Thoracic aorta (tissue), 2 donors: ENCODE data around the gene RNF19B. TPM values are rescaled to one million over a fixed set of nuclear protein-coding genes. Genes with fewer than 3 reads are reported as not detected.

Experiments used
- ATAC-seq: fragments of 150-250 bp; one replicate; pipeline ENCODE4 v1.8.0; 2017; ENCODE audit warnings: low read depth; ENCODE audit not compliant: insufficient number of reproducible peaks, low FRiP score
- DNase-seq: peaks from one replicate; pipeline ENCODE4 v3.0.0-alpha.2; 2020; ENCODE audit warnings: low spot score
- H3K27ac ChIP-seq, 2 donors: fragments of 200-600 bp; sonication (generic); 1 replicate in 1 of 2; 2 replicates in 1 of 2; pipeline ENCODE4 v1.5.1; 2016; ENCODE audit warnings: mild to moderate bottlenecking in 2 of 2, moderate library complexity in 2 of 2
- H3K27me3 ChIP-seq: fragments of 200-600 bp; sonication (generic); replicated peaks from 2 replicates; pipeline ENCODE4 v1.6.0; 2016; ENCODE audit warnings: mild to moderate bottlenecking; ENCODE audit not compliant: insufficient read depth
- H3K36me3 ChIP-seq: fragments of 200-600 bp; sonication (generic); one replicate; pipeline ENCODE4 v1.5.1; 2016
- H3K4me1 ChIP-seq, 2 donors: fragments of 200-600 bp; sonication (generic); 1 replicate in 1 of 2; 2 replicates in 1 of 2; pipeline versions ENCODE4 v1.5.1 to v1.6.0; 2016; ENCODE audit warnings: low read depth in 2 of 2, mild to moderate bottlenecking in 1 of 2; ENCODE audit not compliant: control insufficient read depth in 1 of 2
- H3K4me3 ChIP-seq: fragments of 200-600 bp; sonication (generic); 2 replicates; pipeline ENCODE4 v1.5.1; 2016; ENCODE audit warnings: mild to moderate bottlenecking
- H3K9me3 ChIP-seq: fragments of 200-600 bp; sonication (generic); 2 replicates; pipeline ENCODE4 v1.5.1; 2016
- total RNA-seq, 2 donors: library from RNA; depleted of rRNA; stranded (reverse); fragments of >200 nt; gene quantifications; one replicate each; pipeline versions ENCODE4 v1.1.0 to v1.2.3, GENCODE V29; 2016
- TF ChIP-seq, protein P1 (sequence below): fragments of 200-600 bp; sonication (generic); IDR thresholded peaks from one replicate; pipeline ENCODE4 v1.5.1; 2019; ENCODE audit warnings: antibody characterized with exemption

RNF19B gene
- total RNA-seq, 2 donors from 2014 or later: 21.9 to 37.2 TPM

DNA sequence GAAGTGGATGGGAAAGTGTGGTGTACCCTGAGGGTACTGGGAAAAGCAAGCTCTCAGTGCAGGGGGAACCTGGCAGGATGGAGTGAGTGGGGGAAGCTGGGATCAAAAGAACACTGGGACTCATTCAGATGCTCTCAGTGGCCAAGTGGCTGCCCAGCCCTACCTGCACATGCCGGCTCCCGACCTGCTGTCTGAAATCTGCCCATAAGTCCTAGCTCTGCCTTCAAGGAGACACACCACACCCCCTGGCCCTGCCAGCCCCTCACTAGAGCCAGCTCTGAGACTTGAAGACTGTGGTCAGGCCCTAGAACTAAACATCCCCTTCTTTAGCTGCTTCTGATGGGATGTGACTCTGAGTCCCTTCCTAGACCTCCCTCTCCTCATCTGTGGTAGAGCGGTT is 65.7 kb downstream of the RNF19B start:
- Histone ChIP-seq H3K36me3 (no peaks in the 10 kb centered on the region), H3K27ac (no peak overlapping the region), H3K4me3 (no peak overlapping the region), H3K9me3 (no peaks in the 10 kb centered on the region), H3K27me3 (no peaks in the 10 kb centered on the region), H3K4me1 (peaks cover 3 to 12% of the 10 kb centered on the region in 2 donors)
- TF ChIP-seq, protein P1, sequence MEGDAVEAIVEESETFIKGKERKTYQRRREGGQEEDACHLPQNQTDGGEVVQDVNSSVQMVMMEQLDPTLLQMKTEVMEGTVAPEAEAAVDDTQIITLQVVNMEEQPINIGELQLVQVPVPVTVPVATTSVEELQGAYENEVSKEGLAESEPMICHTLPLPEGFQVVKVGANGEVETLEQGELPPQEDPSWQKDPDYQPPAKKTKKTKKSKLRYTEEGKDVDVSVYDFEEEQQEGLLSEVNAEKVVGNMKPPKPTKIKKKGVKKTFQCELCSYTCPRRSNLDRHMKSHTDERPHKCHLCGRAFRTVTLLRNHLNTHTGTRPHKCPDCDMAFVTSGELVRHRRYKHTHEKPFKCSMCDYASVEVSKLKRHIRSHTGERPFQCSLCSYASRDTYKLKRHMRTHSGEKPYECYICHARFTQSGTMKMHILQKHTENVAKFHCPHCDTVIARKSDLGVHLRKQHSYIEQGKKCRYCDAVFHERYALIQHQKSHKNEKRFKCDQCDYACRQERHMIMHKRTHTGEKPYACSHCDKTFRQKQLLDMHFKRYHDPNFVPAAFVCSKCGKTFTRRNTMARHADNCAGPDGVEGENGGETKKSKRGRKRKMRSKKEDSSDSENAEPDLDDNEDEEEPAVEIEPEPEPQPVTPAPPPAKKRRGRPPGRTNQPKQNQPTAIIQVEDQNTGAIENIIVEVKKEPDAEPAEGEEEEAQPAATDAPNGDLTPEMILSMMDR: no peak
- no peak for DNase-seq
- no peak for ATAC-seq

DNA sequence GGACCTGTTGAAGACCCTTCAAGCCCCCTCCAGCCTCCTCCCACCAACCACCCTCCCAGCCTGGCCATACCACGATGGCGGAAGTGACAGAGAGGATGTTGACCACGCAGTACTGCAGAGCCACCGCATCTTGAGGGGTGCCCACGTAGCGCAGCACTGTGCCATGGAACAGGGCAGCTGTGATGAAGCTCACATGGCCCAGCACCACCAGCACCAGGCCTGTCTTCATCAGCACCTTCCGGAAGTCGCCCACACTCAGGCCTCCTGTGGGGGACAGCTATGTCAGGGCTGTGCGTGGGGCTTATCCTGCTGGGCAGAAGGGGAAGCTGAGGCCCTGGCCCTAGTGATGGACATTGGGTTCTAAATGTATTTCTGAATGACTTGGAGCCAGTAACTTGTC is 66.6 kb downstream of the RNF19B start:
- TF ChIP-seq, protein P1: no peak
- ATAC-seq: no peak

DNA sequence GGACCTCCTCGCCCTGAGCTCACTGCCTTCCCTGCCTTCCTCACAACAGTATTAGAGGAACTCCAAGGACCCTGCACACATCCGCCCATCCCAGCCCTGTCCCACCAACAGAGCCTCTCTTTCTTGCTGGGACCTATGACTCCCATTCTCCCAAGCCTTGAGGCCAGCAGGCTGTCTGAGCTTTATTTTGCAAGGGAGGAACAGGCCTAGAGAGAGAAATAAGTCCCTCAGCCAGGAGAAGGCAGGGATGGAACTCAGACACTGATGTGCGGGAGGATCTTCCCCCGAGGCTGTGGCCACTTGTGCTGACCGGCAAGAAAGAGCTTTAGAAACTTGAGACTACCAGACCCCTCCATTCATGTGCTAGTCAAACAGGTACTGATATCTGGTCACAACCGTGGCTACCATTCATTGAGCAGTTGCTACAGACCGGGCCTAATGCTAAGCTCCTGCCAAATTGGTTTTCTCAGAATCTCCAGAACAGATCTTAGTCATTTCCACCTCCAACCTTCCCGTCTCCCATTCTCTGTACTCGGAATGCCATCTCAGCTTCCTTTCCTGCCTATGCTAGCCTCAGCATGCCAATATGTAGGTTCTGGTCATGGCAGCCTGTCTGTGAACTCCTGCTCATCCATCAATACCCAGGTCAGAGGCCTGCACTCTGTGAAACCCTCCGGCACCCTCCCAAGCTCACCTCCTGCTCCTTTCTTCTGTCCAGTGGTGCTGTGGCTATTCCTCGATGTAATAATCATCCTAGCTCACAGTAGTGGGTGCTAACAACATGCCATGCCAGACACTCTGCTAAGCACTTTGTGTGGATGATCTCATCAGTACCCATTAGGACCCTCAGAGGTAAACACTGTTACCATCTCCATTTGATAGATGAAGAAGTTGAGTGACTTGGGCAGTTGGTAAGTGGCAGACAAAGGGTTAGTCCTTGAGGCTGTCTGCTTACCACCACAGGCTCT is 67.2 kb downstream of the RNF19B start:
- ATAC-seq (no peak), DNase-seq (no peak)
- Histone ChIP-seq H3K4me3 (no peak overlapping the region), H3K27ac (no peak overlapping the region), H3K4me1 (peaks cover 3 to 25% of the 10 kb centered on the region in 2 donors), H3K9me3 (no peaks in the 10 kb centered on the region), H3K36me3 (no peaks in the 10 kb centered on the region), H3K27me3 (no peaks in the 10 kb centered on the region)
- TF ChIP-seq, protein P1: no peak

More for the DNA sequence above, 66.6 kb downstream of the RNF19B start:
- peaks cover 3 to 21% of the 10 kb centered on the region in 2 donors for H3K4me1 ChIP-seq
- no peaks in the 10 kb centered on the region for H3K27me3 ChIP-seq
- no peak overlapping the region for H3K4me3 ChIP-seq
- no peak for DNase-seq
- no peak overlapping the region for H3K27ac ChIP-seq
- no peaks in the 10 kb centered on the region for H3K36me3 ChIP-seq
- H3K9me3 ChIP-seq: no peaks in the 10 kb centered on the region

DNA sequence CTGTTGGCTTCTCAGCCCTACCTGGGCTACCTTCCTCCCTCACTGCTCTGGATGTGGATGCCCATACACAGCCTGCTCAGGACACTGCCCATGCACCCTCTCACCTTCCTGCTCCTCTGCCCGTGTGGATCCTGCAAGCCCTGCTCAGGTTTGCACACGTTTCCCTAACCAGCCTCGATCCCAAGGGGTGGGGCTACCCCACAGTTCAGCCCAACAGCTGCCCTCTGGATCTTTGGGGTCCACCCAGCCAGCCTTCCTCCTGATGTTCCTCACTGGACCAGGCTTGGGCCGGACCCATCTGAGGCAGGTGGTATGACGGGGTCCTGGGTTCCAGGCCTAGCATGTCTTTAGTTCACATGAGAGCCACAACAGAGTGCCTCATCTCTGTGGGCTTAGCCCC is 68.2 kb downstream of the RNF19B start:
- no peaks in the 10 kb centered on the region for H3K9me3 ChIP-seq
- DNase-seq (no peak), ATAC-seq (no peak)
- H3K36me3 ChIP-seq: no peaks in the 10 kb centered on the region
- no peak overlapping the region for H3K27ac ChIP-seq
- no peak overlapping the region for H3K4me3 ChIP-seq
- no peaks in the 10 kb centered on the region for H3K27me3 ChIP-seq
- H3K4me1 ChIP-seq: peaks cover 3 to 22% of the 10 kb centered on the region in 2 donors
- TF ChIP-seq, protein P1: no peak

DNA sequence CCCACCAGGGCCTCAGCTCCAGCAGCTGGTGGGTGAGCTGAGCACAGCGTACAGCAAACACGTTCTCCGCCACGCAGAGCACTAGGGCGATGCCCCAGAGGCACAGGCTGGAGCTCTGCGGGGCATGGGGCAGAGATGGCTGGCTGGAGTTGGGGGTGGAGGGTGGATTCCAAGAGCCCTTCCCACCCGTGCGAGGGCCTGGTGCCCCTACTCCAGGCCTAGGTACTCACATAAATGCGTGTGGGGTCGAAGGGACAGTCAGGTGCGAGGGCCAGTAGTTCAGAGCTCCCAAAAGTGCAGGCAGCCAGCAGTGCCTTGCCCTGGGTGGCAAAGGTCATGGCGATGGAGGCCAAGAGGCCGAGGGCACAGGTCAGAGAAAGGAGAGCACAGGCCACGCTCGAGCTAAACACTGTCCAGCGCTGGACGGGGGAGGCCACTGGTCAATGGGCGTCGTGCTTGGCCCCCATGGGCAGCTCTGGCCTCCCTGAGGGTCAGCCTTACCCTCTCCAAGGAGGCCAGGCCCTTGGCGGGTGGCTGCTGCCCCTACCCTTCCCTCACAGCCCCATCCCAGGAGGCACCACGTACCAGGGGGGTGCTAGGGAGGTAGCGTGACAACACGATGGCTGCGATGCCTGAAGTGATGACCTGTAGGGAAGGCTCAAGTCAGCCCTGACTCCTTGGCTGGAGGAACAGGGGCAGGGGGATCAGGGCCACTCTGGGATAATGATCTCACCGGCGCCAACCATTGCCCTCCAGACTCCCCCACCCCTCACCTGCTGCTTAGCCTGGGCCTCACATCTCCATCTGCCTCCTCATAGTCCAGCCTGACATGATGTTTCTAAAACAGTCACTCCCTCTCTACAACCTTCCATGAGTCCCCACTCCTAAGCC is 69.0 kb downstream of the RNF19B start:
- Histone ChIP-seq H3K36me3 (no peaks in the 10 kb centered on the region), H3K4me1 (peaks cover under 1 to 16% of the 10 kb centered on the region in 2 donors), H3K27ac (no peak overlapping the region), H3K4me3 (no peak overlapping the region), H3K27me3 (no peaks in the 10 kb centered on the region), H3K9me3 (no peaks in the 10 kb centered on the region)
- DNase-seq: no peak
- TF ChIP-seq, protein P1: no peak
- ATAC-seq: no peak
